GM12801 (cell line): Measurements from ENCODE around the gene STK16.

Source experiments
- TF ChIP-seq, protein P1 (sequence below): IDR thresholded peaks from one replicate; pipeline ENCODE4 v1.5.1; 2011; ENCODE audit warnings: control low read depth; ENCODE audit not compliant: insufficient read length; ENCODE audit errors: extremely low read depth

Gene STK16

GRCh38 chr2:219218732-219219701 lies 26.3 kb upstream of the STK16 start, which contains the start of gene ABCB6:
Gene ABCB6 (minus strand): TSS chr2:219218958. CDS start chr2:219218673, 285 bp downstream.
- TF ChIP-seq, protein P1, sequence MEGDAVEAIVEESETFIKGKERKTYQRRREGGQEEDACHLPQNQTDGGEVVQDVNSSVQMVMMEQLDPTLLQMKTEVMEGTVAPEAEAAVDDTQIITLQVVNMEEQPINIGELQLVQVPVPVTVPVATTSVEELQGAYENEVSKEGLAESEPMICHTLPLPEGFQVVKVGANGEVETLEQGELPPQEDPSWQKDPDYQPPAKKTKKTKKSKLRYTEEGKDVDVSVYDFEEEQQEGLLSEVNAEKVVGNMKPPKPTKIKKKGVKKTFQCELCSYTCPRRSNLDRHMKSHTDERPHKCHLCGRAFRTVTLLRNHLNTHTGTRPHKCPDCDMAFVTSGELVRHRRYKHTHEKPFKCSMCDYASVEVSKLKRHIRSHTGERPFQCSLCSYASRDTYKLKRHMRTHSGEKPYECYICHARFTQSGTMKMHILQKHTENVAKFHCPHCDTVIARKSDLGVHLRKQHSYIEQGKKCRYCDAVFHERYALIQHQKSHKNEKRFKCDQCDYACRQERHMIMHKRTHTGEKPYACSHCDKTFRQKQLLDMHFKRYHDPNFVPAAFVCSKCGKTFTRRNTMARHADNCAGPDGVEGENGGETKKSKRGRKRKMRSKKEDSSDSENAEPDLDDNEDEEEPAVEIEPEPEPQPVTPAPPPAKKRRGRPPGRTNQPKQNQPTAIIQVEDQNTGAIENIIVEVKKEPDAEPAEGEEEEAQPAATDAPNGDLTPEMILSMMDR = no peak

- TF ChIP-seq, protein P1 = no peak
Measured at GRCh38 chr2:219219784-219220532, 25.3 kb upstream of the STK16 start.

- TF ChIP-seq, protein P1 = no peak
Measured at GRCh38 chr2:219220652-219221402, 24.5 kb upstream of the STK16 start.

GRCh38 chr2:219221957-219222518 lies 23.2 kb upstream of the STK16 start:
- TF ChIP-seq, protein P1 = no peak

DNA sequence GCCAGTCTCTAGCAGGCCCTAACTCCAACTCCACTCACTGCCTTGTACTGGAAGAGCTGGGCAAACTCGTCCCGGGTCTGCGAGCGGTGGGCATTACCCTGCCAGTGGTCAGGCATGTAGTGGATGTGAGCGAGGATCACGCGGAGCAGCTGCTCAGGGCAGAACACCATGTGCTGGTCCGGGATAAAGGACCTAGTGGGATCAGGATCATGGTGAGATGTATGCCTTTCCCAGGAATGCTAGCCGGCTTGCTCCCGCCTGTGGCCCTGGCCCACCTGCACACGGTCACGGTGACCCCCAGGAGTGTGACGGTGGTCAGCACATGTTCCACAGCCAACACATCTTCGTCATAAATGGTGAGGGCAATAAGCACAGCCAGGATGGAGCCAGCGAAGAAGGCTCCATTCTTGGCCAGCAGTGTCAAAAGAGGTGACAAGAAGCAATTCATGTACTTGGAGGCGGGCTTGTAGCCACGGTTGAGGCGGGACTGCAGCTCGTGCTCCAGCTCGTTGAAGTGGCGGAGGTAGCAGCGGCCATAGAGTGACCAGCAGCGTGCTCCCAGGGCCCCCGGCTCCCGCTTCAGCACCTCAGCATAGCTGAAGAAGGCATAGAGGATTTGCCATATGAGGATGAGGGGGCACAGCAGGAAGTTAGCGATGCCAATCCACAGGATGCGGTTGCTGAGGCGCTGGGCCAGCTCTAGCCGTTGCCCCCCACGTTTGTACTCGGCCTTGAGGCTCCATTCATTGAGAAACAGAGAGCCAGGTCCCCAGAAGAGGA lies 21.3 kb upstream of the STK16 start:
- TF ChIP-seq, protein P1 = no peak

DNA sequence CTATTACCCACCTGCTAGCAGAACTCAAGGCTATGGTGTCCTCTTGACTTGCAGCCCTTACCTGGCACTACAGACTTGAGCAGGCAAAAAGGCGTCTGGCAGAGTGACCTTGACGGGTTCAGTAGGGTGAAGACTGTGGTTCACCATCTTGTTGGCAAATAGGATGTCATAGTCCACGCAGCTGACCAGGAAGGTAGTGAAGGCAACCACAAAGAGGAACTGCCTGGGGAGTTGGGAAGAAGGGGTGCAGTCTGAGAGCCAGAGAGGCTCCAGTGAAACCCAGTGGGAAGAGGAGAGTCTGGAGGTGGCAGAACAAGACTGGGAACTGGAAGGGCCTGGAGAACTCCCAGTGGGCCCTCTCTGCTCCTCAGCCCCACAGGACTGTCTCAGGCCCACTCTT lies 19.9 kb upstream of the STK16 start:
- TF ChIP-seq, protein P1 = no peak
